Muscle of leg (tissue), 11 donors: ENCODE data around the gene ABCB11. TPM values are rescaled to one million over a fixed set of nuclear protein-coding genes. Genes with fewer than 3 reads are reported as not detected.
"Not testable (repeated sequence)": the region's sequence is repeated elsewhere in the genome, so short reads cannot be mapped to it uniquely, and the experiment has no call there.

Experiments
- DNase-seq: peaks from one replicate; pipeline ENCODE4 v3.0.0; 2013
- H3K27ac ChIP-seq: one replicate; pipeline ENCODE4 v1.5.1; 2013; ENCODE audit warnings: mild to moderate bottlenecking, low read length, control low read depth
- H3K27me3 ChIP-seq: one replicate; pipeline ENCODE4 v1.6.1; 2013; ENCODE audit warnings: low read length; ENCODE audit not compliant: control insufficient read depth, insufficient read depth
- H3K36me3 ChIP-seq: one replicate; pipeline ENCODE4 v1.6.1; 2013; ENCODE audit warnings: low read length; ENCODE audit not compliant: control insufficient read depth, insufficient read depth
- H3K4me1 ChIP-seq: one replicate; pipeline ENCODE4 v1.6.1; 2013; ENCODE audit warnings: low read length; ENCODE audit not compliant: control insufficient read depth, insufficient read depth
- H3K4me3 ChIP-seq: one replicate; pipeline ENCODE4 v1.5.1; 2013; ENCODE audit warnings: low read length, control low read depth
- H3K9me3 ChIP-seq: replicated peaks from 2 replicates; pipeline ENCODE4 v1.6.1; 2013; ENCODE audit warnings: low read depth, low read length; ENCODE audit not compliant: control insufficient read depth
- WGBS: methylation state at CpG from one replicate; pipeline ENCODE4 v1.1.5; 2013; ENCODE audit warnings: missing lambda C conversion rate; ENCODE audit not compliant: insufficient coverage; 5-methylcytosine and 5-hydroxymethylcytosine counted together
- polyA plus RNA-seq, 8 donors: library from polyadenylated mRNA; unstranded; fragments of 120-200 nt; gene quantifications; one replicate each; pipeline versions ENCODE4 v1.2.1 to v1.2.3, GENCODE V29; 2013; ENCODE audit warnings: inconsistent platforms in 1 of 8, low replicate concordance in 1 of 8; ENCODE audit not compliant: insufficient read length in 8 of 8, insufficient read depth in 1 of 8
- total RNA-seq: library from RNA; stranded (reverse); fragments of 120-200 nt; gene quantifications from one replicate; pipeline ENCODE4 v1.2.4, GENCODE V29; 2013

Gene ABCB11
- total and polyA plus RNA-seq, 9 donors = 0.04 to 0.27 (median 0.12) TPM; not detected in 3

DNA sequence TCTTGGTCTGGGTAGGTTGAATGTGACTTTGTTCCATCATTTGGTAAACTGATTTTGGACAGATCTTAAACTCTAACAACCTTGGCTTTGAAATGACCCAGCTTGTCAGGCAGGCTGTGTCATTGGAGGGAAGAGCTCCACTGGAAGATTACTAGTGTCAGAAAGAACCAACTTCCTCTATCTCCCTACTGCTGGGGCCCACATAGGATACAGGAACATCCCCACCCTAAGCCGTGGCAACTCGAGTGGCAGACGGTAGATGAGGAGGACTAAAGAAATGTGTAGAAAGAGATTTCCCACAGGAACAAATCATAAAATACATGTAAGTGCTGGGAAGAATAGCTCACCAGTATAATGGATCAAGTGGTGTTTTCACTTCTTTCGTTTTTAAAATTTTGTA is 134.3 kb downstream of the ABCB11 start:
- no CpG with 5 or more reads among the region's 4 CpGs for WGBS
- no peaks in the 10 kb centered on the region for H3K4me1 ChIP-seq
- no peaks in the 10 kb centered on the region for H3K9me3 ChIP-seq
- H3K4me3 ChIP-seq = no peak overlapping the region
- no peaks in the 10 kb centered on the region for H3K27me3 ChIP-seq
- DNase-seq = no peak
- no peak overlapping the region for H3K27ac ChIP-seq
- H3K36me3 ChIP-seq = no peaks in the 10 kb centered on the region

DNA sequence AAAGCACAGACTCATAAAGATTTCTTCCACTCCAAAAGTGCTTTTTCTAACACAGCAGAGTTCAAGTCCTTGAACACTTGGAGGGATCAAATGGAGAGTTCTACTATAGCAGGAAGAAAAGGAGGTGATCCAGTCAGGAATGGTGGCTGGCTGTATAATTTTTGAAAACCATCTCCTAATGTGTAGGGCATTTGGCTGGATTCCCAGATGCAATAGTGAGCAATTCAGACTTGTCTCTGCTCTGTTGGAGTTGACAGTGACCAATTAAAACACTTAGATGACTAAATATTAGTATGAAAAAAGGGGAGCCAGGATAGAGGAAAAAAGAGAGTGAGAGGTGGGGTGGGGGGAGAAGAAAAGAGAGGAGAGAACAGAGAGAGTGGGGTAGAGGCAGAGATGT is 135.4 kb downstream of the ABCB11 start:
- no peaks in the 10 kb centered on the region for H3K4me1 ChIP-seq
- no peaks in the 10 kb centered on the region for H3K27me3 ChIP-seq
- H3K36me3 ChIP-seq = no peaks in the 10 kb centered on the region
- H3K9me3 ChIP-seq = no peaks in the 10 kb centered on the region
- no peak overlapping the region for H3K27ac ChIP-seq
- H3K4me3 ChIP-seq = no peak overlapping the region
- DNase-seq = no peak

- Histone ChIP-seq H3K4me1 (peaks cover 4% of the 10 kb centered on the region), H3K9me3 (no peaks in the 10 kb centered on the region), H3K36me3 (no peaks in the 10 kb centered on the region), H3K27ac (no peak overlapping the region), H3K4me3 (no peak overlapping the region), H3K27me3 (no peaks in the 10 kb centered on the region)
- no peak for DNase-seq
Observed at GRCh38 chr2:168894720-168895119, 136.4 kb downstream of the ABCB11 start.

DNA sequence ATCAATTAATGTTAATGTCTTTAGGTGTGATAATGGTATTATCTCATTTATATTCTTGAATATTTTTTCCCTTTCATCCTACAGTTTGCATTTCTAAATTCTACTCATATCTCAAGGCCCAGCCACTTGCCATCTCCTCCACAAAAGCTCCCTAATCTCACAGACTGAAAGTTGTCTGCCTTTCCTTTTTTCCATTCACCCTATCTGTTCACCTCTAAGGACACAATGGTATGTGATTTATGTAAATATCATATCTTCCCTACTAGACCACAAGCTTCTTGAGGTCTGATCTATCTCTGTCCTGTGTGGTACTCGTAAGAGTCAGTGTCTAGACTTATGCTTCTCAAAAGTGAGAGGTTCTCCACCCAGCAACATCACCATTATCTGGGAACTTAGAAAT is 137.0 kb downstream of the ABCB11 start:
- H3K4me3 ChIP-seq = no peak overlapping the region
- no peaks in the 10 kb centered on the region for H3K9me3 ChIP-seq
- no CpG with 5 or more reads among the region's 1 CpG for WGBS
- H3K27me3 ChIP-seq = no peaks in the 10 kb centered on the region
- DNase-seq = no peak
- H3K4me1 ChIP-seq = peaks cover 7% of the 10 kb centered on the region
- H3K36me3 ChIP-seq = no peaks in the 10 kb centered on the region
- H3K27ac ChIP-seq = no peak overlapping the region

DNA sequence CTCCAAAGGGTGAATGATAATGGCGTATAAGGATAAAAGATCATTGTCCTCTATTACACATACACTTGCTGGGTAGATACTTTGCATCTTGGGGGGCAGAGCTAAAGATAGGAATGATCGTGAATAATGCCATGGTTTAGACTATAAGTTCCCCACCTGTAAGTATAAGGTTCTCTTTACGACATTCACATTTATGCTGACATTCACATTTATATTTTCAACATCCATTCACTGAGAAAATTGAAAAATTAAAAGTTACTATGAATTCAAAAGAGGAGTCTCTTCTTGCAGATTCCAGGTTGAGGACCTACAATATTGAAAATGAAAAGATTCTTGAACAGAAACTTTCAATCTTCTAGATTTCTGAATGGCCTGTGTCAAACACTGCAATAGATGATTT is 138.8 kb downstream of the ABCB11 start:
- no CpG with 5 or more reads among the region's 3 CpGs for WGBS
- no peak for DNase-seq
- Histone ChIP-seq H3K9me3 (no peaks in the 10 kb centered on the region), H3K27ac (no peak overlapping the region), H3K4me1 (peaks cover 7% of the 10 kb centered on the region), H3K27me3 (no peaks in the 10 kb centered on the region), H3K36me3 (no peaks in the 10 kb centered on the region), H3K4me3 (no peak overlapping the region)

DNA sequence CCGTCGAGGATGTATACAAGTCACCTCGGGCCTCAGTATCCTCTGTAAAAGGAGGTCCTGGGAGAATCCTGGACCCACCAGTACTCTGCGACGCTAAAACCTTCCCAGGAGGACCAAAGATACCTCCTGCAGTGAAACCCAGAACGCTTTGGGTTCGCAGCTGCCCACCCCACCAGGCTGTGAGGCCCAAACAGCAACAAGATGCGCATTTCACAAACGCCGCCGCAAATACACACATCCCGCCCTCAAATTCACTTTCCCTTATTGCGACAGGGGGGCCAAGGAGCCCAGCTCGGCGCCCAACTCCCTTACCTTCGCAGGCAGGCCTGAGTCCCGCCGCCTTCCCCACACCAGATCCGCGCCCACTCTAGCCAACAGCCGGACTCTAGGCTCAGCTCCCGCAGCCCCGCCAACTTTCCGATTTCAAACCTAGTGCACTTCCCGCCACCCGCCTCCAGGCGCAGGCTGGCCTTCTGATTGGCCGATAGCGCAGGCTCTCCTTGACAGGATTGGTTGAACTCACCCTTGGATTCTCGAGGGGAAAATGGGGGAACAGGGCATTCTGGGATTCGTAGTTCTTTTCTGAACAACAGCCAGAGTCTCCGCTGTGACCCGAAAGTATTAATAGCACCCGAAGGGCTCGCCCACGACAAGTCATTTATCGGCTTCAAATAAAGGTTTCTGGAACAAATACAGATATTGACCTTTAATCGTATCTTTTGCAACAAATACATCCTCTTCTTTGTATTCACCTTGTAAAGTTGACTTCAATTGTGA is 140.9 kb downstream of the ABCB11 start, which contains the start of gene SPC25:
Gene SPC25 (minus strand): TSS at position 425 of the 777 bp plus-strand sequence. CDS start 911 bp downstream, outside the sequence.
- no peaks in the 10 kb centered on the region for H3K9me3 ChIP-seq
- H3K4me3 ChIP-seq = peak within 1 kb of the TSS; percentile 59
- no peaks in the 10 kb centered on the region for H3K27me3 ChIP-seq
- peak; percentile 97 for DNase-seq
- no peaks in the 10 kb centered on the region for H3K36me3 ChIP-seq
- WGBS = 0% methylated on average over 28 of the region's 38 CpGs
- peaks cover 7% of the 10 kb centered on the region for H3K4me1 ChIP-seq
- H3K27ac ChIP-seq = no peak within 1 kb of the TSS

GRCh38 chr2:168889635-168890005 is 141.5 kb downstream of the ABCB11 start:
- Histone ChIP-seq H3K4me1 (peaks cover 7% of the 10 kb centered on the region), H3K27me3 (no peaks in the 10 kb centered on the region), H3K36me3 (no peaks in the 10 kb centered on the region), H3K9me3 (no peaks in the 10 kb centered on the region), H3K4me3 (peak overlapping the region; percentile 59), H3K27ac (no peak overlapping the region)
- no peak for DNase-seq
- no CpG with 5 or more reads among the region's 3 CpGs for WGBS

DNA sequence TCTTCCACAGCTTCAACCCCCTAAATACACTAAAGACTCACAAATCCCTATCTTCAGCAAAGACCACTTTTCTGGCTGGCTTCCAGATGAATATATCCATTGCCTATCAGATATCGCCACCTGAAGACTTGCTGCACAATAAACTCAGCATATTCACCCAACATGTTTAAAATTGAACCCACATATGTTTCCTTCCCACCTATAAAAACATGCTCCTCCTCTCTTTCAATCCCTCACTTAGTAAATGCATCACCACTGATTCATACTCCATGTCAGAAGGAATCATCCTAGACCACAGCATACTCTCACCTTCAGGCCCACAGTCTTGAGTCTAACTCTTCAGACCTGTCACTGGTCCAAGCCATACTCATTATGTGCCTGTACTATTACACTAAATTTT is 146.1 kb downstream of the ABCB11 start:
- H3K36me3 ChIP-seq = no peaks in the 10 kb centered on the region
- no peaks in the 10 kb centered on the region for H3K27me3 ChIP-seq
- H3K4me3 ChIP-seq = no peak overlapping the region
- DNase-seq = peak; percentile 3
- peaks cover 5% of the 10 kb centered on the region for H3K4me1 ChIP-seq
- WGBS = 100% methylated on average over 1 of the region's 1 CpG
- no peak overlapping the region for H3K27ac ChIP-seq
- H3K9me3 ChIP-seq = no peaks in the 10 kb centered on the region

DNA sequence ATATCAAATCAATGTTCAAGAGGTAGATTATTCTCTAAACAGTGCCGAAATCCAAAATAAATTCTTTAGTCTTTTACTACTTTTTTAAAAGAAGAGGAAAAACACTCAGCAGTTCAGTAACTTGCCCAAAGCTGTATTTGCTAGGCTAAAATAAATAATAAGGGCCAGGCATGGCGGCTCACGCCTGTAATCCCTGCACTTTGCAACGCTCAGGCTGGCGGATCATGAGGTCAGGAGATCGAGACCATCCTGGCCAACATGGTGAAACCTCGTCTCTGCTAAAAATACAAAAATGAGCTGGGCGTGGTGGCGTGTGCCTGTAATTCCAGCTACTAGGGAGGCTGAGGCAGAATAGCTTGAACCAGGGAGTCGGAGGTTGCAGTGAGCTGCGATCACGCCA is 149.0 kb downstream of the ABCB11 start:
- H3K4me1 ChIP-seq, H3K27ac ChIP-seq, DNase-seq, H3K36me3 ChIP-seq, H3K27me3 ChIP-seq, H3K4me3 ChIP-seq, H3K9me3 ChIP-seq: not testable (repeated sequence)
- WGBS = 98% methylated on average over 7 of the region's 12 CpGs

DNA sequence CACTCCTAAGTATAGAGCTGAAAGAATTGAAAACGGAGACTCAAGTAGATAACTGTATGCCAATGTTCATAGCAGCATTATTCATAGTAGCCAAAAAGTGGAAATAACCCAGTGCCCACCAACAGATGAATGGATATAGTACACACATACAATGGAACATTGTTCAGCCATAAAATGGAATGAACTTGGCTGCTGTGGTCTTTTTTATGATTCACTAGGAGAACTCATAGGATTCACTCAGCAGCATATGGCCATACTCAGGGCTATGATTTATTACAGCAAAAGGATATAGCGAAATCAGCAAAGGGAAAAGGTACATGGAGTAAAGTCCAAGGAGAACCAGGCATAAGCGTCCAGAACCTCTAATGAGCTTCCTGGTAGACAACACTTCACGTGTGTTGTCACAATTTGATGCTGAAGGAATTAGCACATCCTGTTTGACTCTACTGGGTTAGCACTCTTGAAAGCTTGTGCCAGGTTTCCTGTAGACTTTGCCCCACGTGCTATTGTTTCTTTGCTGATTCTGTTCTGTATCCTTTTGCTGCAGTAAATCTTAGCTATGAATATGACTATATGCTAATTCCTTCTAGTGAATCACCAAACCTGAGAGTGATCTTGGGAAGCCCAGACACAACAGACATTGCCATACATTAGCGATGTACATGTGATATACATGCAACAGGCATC is 156.6 kb downstream of the ABCB11 start:
- 88% methylated on average over 3 of the region's 6 CpGs for WGBS
- Histone ChIP-seq H3K27me3 (no peaks in the 10 kb centered on the region), H3K4me3 (no peak overlapping the region), H3K27ac (no peak overlapping the region), H3K9me3 (no peaks in the 10 kb centered on the region), H3K4me1 (no peaks in the 10 kb centered on the region), H3K36me3 (no peaks in the 10 kb centered on the region)
- DNase-seq = no peak
